Subcutaneous adipose tissue (tissue), 4 donors: ENCODE measurements around the gene PIP5K1B. TPM values are rescaled to one million over a fixed set of nuclear protein-coding genes. Genes with fewer than 3 reads are reported as not detected.

Experiments
- total RNA-seq, 4 donors: library from RNA; depleted of rRNA; stranded (reverse); fragments of >200 nt; gene quantifications; one replicate each; pipeline ENCODE4 v1.1.0, GENCODE V29; 2016
- TF ChIP-seq, protein P1 (sequence below): fragments of 450-650 bp; IDR thresholded peaks from one replicate; pipeline ENCODE4 v1.5.1; 2016; ENCODE audit warnings: low read depth, mild to moderate bottlenecking, control low read depth, antibody characterized with exemption, moderate library complexity

The PIP5K1B gene
- total RNA-seq, 4 donors from 2014 or later = 0.88 to 4.4 (median 1.4) TPM

DNA sequence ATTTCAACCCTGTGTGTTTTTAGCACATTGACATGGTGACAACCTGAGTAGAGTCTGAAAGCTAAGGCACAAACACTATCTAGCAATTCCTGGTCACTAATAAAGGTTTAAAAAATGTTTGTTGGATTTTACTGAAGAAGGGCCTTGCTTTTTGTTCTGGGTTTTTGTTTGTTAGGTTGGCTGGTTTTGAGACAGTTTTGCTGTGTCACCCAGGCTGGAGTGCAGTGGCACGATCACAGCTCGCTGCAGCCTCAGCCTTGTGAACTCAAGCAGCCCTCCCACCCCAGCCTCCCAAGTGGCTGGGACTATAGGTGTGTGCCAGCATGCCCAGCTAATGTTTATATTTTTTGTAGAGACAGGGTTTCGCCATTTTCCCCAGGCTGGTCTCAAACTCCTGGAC lies 269.9 kb downstream of the PIP5K1B start:
- TF ChIP-seq, protein P1, sequence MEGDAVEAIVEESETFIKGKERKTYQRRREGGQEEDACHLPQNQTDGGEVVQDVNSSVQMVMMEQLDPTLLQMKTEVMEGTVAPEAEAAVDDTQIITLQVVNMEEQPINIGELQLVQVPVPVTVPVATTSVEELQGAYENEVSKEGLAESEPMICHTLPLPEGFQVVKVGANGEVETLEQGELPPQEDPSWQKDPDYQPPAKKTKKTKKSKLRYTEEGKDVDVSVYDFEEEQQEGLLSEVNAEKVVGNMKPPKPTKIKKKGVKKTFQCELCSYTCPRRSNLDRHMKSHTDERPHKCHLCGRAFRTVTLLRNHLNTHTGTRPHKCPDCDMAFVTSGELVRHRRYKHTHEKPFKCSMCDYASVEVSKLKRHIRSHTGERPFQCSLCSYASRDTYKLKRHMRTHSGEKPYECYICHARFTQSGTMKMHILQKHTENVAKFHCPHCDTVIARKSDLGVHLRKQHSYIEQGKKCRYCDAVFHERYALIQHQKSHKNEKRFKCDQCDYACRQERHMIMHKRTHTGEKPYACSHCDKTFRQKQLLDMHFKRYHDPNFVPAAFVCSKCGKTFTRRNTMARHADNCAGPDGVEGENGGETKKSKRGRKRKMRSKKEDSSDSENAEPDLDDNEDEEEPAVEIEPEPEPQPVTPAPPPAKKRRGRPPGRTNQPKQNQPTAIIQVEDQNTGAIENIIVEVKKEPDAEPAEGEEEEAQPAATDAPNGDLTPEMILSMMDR = no peak

DNA sequence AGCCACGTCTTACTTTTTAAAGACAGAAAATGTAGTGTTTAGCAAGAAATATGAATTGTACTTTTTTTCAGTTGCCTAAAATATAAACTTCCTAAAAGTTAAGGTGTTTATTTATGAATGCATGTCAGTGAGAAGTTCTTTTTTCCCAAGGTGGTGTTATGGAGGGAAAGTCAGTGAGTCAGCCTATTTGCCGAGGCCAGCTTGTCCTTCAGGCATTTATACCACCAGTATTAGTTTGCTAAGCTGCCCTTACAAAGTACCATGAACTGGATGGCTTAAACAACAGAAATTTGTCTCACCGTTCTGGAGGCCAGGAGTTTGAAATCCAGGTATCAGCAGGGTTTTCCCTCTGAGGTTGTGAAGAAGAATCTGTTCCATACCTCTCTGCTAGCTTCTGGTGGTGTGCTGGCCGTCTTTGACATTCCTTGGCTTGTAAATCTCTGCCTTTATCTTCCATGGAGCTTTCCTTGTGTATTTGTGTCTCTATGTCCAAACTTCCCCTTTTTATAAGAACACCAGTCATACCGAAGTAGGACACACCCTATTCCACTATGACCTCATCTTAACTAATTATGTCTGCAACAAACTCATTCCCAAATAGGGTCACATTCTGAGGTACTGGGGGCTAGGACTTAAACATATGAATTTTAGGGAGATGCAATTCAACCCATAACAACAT lies 270.5 kb downstream of the PIP5K1B start:
- TF ChIP-seq, protein P1 = no peak

DNA sequence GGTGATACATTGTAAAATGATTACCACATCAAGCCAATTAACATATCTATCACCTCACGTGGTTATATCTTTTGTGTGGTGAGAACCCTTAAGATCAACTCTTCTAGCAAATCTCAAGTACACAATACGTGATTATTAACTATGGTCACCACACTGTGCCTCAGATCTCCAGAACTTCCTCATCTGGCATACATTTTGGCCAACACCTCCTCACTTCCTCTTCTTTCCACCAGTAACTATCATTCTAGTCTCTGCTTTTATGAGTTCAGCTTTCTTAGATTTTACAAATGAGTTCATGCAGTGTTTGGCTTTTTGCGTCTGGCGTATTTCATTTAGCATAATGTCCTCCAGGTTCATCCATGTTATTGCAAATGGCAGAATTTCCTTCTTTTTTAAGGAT lies 273.0 kb downstream of the PIP5K1B start:
- TF ChIP-seq, protein P1 = no peak

DNA sequence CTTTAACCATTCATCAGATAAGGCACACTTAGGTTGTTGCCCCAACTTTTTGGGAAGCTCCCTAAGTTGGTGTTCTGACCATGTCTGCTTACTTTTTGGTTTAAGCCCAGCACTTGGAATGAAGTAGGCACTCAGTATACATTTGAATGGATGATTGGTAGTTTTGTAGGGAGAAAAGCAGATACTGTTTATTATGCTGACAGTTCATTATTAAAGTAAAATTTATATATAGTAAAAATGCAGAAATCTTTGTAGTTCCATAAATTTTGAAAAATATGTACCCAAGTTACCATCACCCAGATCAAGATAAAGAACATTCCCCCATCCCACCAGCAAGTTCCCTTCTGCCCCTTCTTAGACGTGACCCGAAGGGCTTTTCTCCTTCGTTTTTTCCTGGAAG lies 273.5 kb downstream of the PIP5K1B start:
- TF ChIP-seq, protein P1 = no peak

DNA sequence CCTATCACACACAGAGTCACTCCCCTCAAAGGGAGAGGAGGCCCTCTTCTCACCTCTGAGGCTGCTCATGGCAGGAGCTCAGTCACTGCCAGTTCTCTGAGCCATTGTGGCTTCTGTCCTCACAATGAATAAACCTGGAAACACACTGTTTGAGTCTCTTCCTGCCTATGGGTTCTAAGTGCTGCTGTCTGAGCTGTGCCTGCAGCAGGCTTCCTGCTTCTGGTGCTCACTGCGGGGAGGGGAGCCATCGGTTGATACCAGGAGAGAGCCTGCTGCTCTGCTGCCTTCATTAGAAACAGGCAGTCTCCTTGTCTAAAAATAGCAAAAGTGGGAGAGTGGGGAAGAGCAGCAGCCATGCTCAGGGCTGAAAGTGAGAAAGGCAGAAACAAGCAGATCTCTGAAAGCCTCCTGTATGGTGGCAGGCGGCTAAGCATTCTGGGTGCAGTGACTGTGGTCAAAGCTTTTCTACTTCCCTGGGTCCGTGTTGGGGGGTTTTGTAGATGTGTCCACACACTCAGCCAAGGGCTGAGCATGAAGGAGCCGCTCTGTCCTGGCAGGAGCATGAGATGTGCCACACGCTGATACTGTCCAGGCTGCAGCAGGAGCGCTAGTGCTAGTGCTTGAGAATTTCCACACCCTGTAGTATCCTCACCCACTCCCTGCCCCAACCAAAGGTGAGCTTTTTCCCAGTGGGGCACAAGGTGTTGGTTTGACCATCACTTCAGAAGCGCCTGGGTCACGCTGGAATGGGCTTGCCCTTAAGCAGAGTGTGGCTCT lies 274.7 kb downstream of the PIP5K1B start:
- TF ChIP-seq, protein P1 = no peak

DNA sequence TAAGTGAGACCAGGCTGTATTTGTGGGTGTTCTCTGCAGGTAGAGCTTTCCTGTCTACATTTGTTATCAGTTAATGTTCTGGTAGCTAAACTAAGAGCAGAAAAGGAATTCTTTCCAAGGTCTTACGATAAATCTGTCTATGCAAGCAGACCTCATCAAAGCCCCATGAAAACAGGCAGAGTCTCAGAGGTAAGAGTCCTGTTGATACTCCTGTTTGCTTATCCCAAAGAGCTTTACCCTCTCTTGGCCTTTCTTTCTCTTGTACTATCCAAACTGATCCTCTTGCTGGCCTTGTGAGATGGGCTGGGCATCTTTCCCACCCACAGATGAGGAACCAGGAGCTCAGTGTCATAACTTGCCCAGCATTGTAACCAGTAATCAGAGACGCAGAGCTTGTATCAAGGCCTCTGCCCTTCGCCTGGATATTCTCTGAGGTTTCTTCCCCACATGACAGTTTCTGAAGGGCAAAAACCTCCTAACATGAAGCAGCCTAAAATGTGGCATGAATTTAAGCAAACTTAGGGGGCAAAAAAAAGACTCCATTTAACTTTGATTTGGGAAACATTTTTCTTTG lies 275.4 kb downstream of the PIP5K1B start:
- TF ChIP-seq, protein P1 = no peak

DNA sequence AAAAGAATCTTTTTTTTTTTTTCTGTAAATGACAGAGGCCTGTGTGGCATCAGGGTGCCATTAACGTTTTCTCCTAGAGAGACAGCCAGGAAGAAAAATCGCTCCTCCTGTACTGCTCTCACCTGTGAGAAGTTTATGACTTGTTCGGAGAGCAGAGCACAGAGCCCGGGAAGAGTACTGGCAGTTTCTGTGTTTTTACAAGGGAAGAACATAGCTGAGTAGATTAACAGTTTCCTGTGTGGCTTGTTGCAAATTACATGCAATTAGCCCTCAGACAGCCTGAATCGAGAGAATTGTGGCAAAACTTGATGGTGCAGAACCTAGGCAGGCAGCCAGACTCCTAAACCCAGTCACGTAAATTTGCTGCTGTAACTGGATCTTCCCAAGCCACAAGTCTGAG lies 276.7 kb downstream of the PIP5K1B start:
- TF ChIP-seq, protein P1 = no peak
